KOPT-K1 (cell line): ENCODE data around the gene CRYBG3.

Experiments used
- H3K27ac ChIP-seq: fragments of 200-600 bp; sonication (generic); 2 replicates; pipeline ENCODE4 v1.5.1; 2016; ENCODE audit warnings: antibody characterized with exemption, mild to moderate bottlenecking, low read depth, low read length; ENCODE audit not compliant: poor library complexity, severe bottlenecking
- H3K36me3 ChIP-seq: fragments of 200-600 bp; sonication (generic); 2 replicates; pipeline ENCODE4 v1.5.1; 2017; ENCODE audit warnings: antibody characterized with exemption, mild to moderate bottlenecking, low read length, moderate library complexity; ENCODE audit not compliant: insufficient read depth
- H3K9me3 ChIP-seq: fragments of 200-600 bp; sonication (generic); 2 replicates; pipeline ENCODE4 v1.5.1; 2017; ENCODE audit warnings: antibody characterized with exemption, low read length, mild to moderate bottlenecking; ENCODE audit not compliant: insufficient read depth, poor library complexity, severe bottlenecking

Gene CRYBG3

GRCh38 chr3:97983933-97984491, 162.2 kb downstream of the CRYBG3 start:
- H3K36me3 ChIP-seq: no peaks in the 10 kb centered on the region
- no peak overlapping the region for H3K27ac ChIP-seq
- no peaks in the 10 kb centered on the region for H3K9me3 ChIP-seq

- Histone ChIP-seq H3K27ac (no peak overlapping the region), H3K9me3 (no peaks in the 10 kb centered on the region), H3K36me3 (no peaks in the 10 kb centered on the region)
Observed at GRCh38 chr3:97987306-97987705, 165.5 kb downstream of the CRYBG3 start.

- H3K27ac ChIP-seq: no peak overlapping the region
- no peaks in the 10 kb centered on the region for H3K9me3 ChIP-seq
- no peaks in the 10 kb centered on the region for H3K36me3 ChIP-seq
Observed at GRCh38 chr3:97988784-97989568, 167.2 kb downstream of the CRYBG3 start.

- no peaks in the 10 kb centered on the region for H3K36me3 ChIP-seq
- H3K9me3 ChIP-seq: no peaks in the 10 kb centered on the region
- H3K27ac ChIP-seq: no peak overlapping the region
Observed at GRCh38 chr3:97990624-97991292, 168.9 kb downstream of the CRYBG3 start.

- Histone ChIP-seq H3K27ac (no peak overlapping the region), H3K9me3 (no peaks in the 10 kb centered on the region)
Observed at GRCh38 chr3:97991293-97991682, 169.5 kb downstream of the CRYBG3 start.

GRCh38 chr3:97992547-97993173, 170.8 kb downstream of the CRYBG3 start:
- H3K36me3 ChIP-seq: no peaks in the 10 kb centered on the region
- H3K9me3 ChIP-seq: no peaks in the 10 kb centered on the region
- no peak overlapping the region for H3K27ac ChIP-seq

More at GRCh38 chr3:97991293-97991682, 169.5 kb downstream of the CRYBG3 start:
- H3K36me3 ChIP-seq: no peaks in the 10 kb centered on the region

- no peaks in the 10 kb centered on the region for H3K36me3 ChIP-seq
- H3K27ac ChIP-seq: no peak overlapping the region
- H3K9me3 ChIP-seq: no peaks in the 10 kb centered on the region
Observed at GRCh38 chr3:97993526-97993925, 171.7 kb downstream of the CRYBG3 start.

- no peaks in the 10 kb centered on the region for H3K36me3 ChIP-seq
- H3K27ac ChIP-seq: no peak overlapping the region
- H3K9me3 ChIP-seq: no peaks in the 10 kb centered on the region
Observed at GRCh38 chr3:97994328-97994945, 172.6 kb downstream of the CRYBG3 start.
